KMS-11 (cell line): ENCODE data around the gene SDHB.

ENCODE experiments used
- H2AFZ ChIP-seq: fragments of 200-600 bp; sonication (generic); 2 replicates; pipeline ENCODE4 v1.6.1; 2016; ENCODE audit warnings: antibody characterized with exemption, mixed run types, low read depth
- H3K27ac ChIP-seq: fragments of 200-600 bp; sonication (generic); 2 replicates; pipeline ENCODE4 v1.6.1; 2016; ENCODE audit warnings: mild to moderate bottlenecking, mixed run types
- H3K27me3 ChIP-seq: fragments of 200-600 bp; sonication (generic); 2 replicates; pipeline ENCODE4 v1.6.1; 2017; ENCODE audit warnings: mild to moderate bottlenecking, low read depth, mixed run types, moderate library complexity; ENCODE audit not compliant: insufficient read depth
- H3K36me3 ChIP-seq: fragments of 200-600 bp; sonication (generic); 2 replicates; pipeline ENCODE4 v1.6.1; 2017; ENCODE audit warnings: mild to moderate bottlenecking, mixed run types; ENCODE audit not compliant: insufficient read depth
- H3K4me1 ChIP-seq: fragments of 200-600 bp; sonication (generic); 2 replicates; pipeline ENCODE4 v1.6.1; 2016; ENCODE audit warnings: mild to moderate bottlenecking, low read depth, mixed run types; ENCODE audit not compliant: poor library complexity, severe bottlenecking
- H3K4me2 ChIP-seq: fragments of 200-600 bp; sonication (generic); 2 replicates; pipeline ENCODE4 v1.7.0; 2016; ENCODE audit warnings: mild to moderate bottlenecking, mixed run types
- H3K4me3 ChIP-seq: fragments of 200-600 bp; sonication (generic); IDR thresholded peaks from 2 replicates; pipeline ENCODE4 v1.6.1; 2017; ENCODE audit warnings: low read depth, low read length, mixed read lengths; ENCODE audit not compliant: insufficient read depth
- H3K79me2 ChIP-seq: fragments of 200-600 bp; sonication (generic); 2 replicates; pipeline ENCODE4 v1.6.1; 2016; ENCODE audit warnings: low read depth, mixed run types; ENCODE audit not compliant: insufficient read depth
- H3K9ac ChIP-seq: fragments of 200-600 bp; sonication (generic); 2 replicates; pipeline ENCODE4 v1.6.1; 2016; ENCODE audit warnings: mild to moderate bottlenecking, mixed run types
- H4K20me1 ChIP-seq: fragments of 200-600 bp; sonication (generic); 2 replicates; pipeline ENCODE4 v1.6.1; 2016; ENCODE audit warnings: mild to moderate bottlenecking, mixed run types; ENCODE audit not compliant: insufficient read depth
- CTCF ChIP-seq: fragments of 200-600 bp; sonication (generic); conservative IDR thresholded peaks from 2 replicates; pipeline ENCODE4 v1.6.1; 2017; ENCODE audit warnings: low read depth, mild to moderate bottlenecking, antibody characterized with exemption, low read length, moderate library complexity, mixed read lengths

Gene SDHB

GRCh38 chr1:17030206-17030605 is 23.6 kb downstream of the SDHB start:
- Histone ChIP-seq H3K36me3 (no peaks in the 10 kb centered on the region), H3K79me2 (peaks cover 10% of the 10 kb centered on the region), H3K27ac (peak overlapping the region; percentile 55), H4K20me1 (no peaks in the 10 kb centered on the region), H3K27me3 (no peaks in the 10 kb centered on the region), H3K9ac (no peak overlapping the region; the same call in 1 of the 2 replicates), H3K4me3 (no peak overlapping the region), H3K4me2 (peak overlapping the region; percentile 71), H2AFZ (no peak overlapping the region), H3K4me1 (peaks cover 55% of the 10 kb centered on the region)
- TF ChIP-seq CTCF, result no peak

GRCh38 chr1:17028662-17029188 is 25.1 kb downstream of the SDHB start:
- Histone ChIP-seq H3K9ac (no peak overlapping the region), H3K27me3 (no peaks in the 10 kb centered on the region), H4K20me1 (no peaks in the 10 kb centered on the region), H3K27ac (no peak overlapping the region), H2AFZ (no peak overlapping the region), H3K4me2 (no peak overlapping the region), H3K79me2 (no peaks in the 10 kb centered on the region), H3K4me1 (peaks cover 55% of the 10 kb centered on the region), H3K36me3 (no peaks in the 10 kb centered on the region), H3K4me3 (no peak overlapping the region)
- no peak for TF ChIP-seq CTCF

DNA sequence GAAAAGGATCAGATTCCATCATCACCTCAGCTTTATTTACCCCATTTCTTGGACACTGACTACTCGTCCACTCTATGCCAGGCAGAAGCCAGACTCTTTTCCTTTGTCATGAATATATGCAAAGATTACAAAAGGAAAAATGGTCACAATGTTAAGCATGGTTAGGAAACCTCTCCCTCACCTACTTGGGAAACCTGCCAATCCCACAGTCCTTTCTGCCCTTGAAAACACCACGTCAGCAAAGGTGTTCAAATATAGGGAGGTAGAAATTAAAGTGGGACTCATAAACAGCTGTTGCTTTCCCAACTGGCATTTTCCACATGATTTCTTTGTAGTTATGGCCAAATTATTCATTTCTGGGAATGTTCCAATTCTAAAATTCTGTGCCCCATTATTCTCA is 25.9 kb downstream of the SDHB start:
- Histone ChIP-seq H3K4me2 (no peak overlapping the region), H3K27me3 (no peaks in the 10 kb centered on the region), H3K4me1 (peaks cover 51% of the 10 kb centered on the region), H3K79me2 (no peaks in the 10 kb centered on the region), H4K20me1 (no peaks in the 10 kb centered on the region), H3K4me3 (no peak overlapping the region), H2AFZ (no peak overlapping the region), H3K36me3 (no peaks in the 10 kb centered on the region), H3K9ac (no peak overlapping the region), H3K27ac (no peak overlapping the region)
- no peak for TF ChIP-seq CTCF

- Histone ChIP-seq H3K79me2 (no peaks in the 10 kb centered on the region), H3K27ac (no peak overlapping the region), H3K9ac (no peak overlapping the region), H3K27me3 (no peaks in the 10 kb centered on the region), H3K4me3 (no peak overlapping the region), H3K36me3 (no peaks in the 10 kb centered on the region), H2AFZ (no peak overlapping the region), H3K4me2 (no peak overlapping the region), H3K4me1 (peaks cover 46% of the 10 kb centered on the region), H4K20me1 (no peaks in the 10 kb centered on the region)
- no peak for TF ChIP-seq CTCF
Measured at GRCh38 chr1:17027403-17027802, 26.4 kb downstream of the SDHB start.
